ENCODE data around the gene SRP14. TPM values are rescaled to one million over a fixed set of nuclear protein-coding genes. Genes with fewer than 3 reads are reported as not detected.
"Not testable (repeated sequence)": the region's sequence is repeated elsewhere in the genome, so short reads cannot be mapped to it uniquely, and the experiment has no call there.

SRP14 gene
- total and polyA plus RNA-seq, 12 donors, result 173 to 989 (median 333) TPM

- intact Hi-C loops (cut with DNase I), result no loop called here
- TF ChIP-seq, protein P1, sequence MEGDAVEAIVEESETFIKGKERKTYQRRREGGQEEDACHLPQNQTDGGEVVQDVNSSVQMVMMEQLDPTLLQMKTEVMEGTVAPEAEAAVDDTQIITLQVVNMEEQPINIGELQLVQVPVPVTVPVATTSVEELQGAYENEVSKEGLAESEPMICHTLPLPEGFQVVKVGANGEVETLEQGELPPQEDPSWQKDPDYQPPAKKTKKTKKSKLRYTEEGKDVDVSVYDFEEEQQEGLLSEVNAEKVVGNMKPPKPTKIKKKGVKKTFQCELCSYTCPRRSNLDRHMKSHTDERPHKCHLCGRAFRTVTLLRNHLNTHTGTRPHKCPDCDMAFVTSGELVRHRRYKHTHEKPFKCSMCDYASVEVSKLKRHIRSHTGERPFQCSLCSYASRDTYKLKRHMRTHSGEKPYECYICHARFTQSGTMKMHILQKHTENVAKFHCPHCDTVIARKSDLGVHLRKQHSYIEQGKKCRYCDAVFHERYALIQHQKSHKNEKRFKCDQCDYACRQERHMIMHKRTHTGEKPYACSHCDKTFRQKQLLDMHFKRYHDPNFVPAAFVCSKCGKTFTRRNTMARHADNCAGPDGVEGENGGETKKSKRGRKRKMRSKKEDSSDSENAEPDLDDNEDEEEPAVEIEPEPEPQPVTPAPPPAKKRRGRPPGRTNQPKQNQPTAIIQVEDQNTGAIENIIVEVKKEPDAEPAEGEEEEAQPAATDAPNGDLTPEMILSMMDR (IDR thresholded peaks at IDR 0.05), result no peak
- no peak for TF ChIP-seq POLR2A (IDR thresholded peaks at IDR 0.05)
- Histone ChIP-seq H3K4me1 (replicated peaks in 1 of 2) (no peaks in the 10 kb centered on the region), H3K4me3 (no peak overlapping the region), H3K27ac (peak overlapping the region in 2 of 5 donors; percentile 19 to 62), H3K9me3 (replicated peaks in 1 of 3) (no peaks in the 10 kb centered on the region), H3K27me3 (no peaks in the 10 kb centered on the region), H3K36me3 (replicated peaks in 1 of 2) (peaks cover 0 to 57% of the 10 kb centered on the region in 2 donors)
- no peak for DNase-seq
- WGBS, 4 donors, result 90 to 97% (median 93%) methylated on average over 3 of the region's 3 CpGs
These were observed 10.8 kb downstream of the SRP14 start for GRCh38 chr15:40028193-40028592.

- no peak for TF ChIP-seq POLR2A (IDR thresholded peaks at IDR 0.05)
- TF ChIP-seq, protein P1 (IDR thresholded peaks at IDR 0.05), result no peak
- intact Hi-C loops (cut with DNase I), result no loop called here
- WGBS, 4 donors, result 85 to 93% (median 90%) methylated on average over 4 of the region's 4 CpGs
These were observed 22.6 kb downstream of the SRP14 start for GRCh38 chr15:40016224-40016865.

GRCh38 chr15:40014390-40014789, 24.6 kb downstream of the SRP14 start:
- H3K4me3 ChIP-seq, result no peak overlapping the region
- no peak overlapping the region for H3K27ac ChIP-seq
- DNase-seq, result no peak
- H3K27me3 ChIP-seq, result no peaks in the 10 kb centered on the region
- peaks cover 0 to 62% of the 10 kb centered on the region in 2 donors for H3K36me3 ChIP-seq (replicated peaks in 1 of 2)
- H3K9me3 ChIP-seq (replicated peaks in 1 of 3), result peaks cover 0 to 7% (median 0%) of the 10 kb centered on the region in 3 donors
- no peak for TF ChIP-seq POLR2A (IDR thresholded peaks at IDR 0.05)
- WGBS, 4 donors, result 93 to 100% (median 97%) methylated on average over 3 of the region's 3 CpGs
- no peaks in the 10 kb centered on the region for H3K4me1 ChIP-seq (replicated peaks in 1 of 2)
- intact Hi-C loops (cut with DNase I), result no loop called here

More at GRCh38 chr15:40016224-40016865, 22.6 kb downstream of the SRP14 start:
- Histone ChIP-seq H3K36me3 (replicated peaks in 1 of 2) (peaks cover 0 to 68% of the 10 kb centered on the region in 2 donors), H3K4me3 (no peak overlapping the region), H3K27me3 (no peaks in the 10 kb centered on the region), H3K9me3 (replicated peaks in 1 of 3) (peaks cover 0 to 7% (median 0%) of the 10 kb centered on the region in 3 donors), H3K27ac (no peak overlapping the region), H3K4me1 (replicated peaks in 1 of 2) (no peaks in the 10 kb centered on the region)
- DNase-seq, result no peak

GRCh38 chr15:40013372-40013771, 25.6 kb downstream of the SRP14 start:
- WGBS, 4 donors, result 94 to 97% (median 94%) methylated on average over 6 of the region's 6 CpGs
- DNase-seq, result not testable (repeated sequence)

DNA sequence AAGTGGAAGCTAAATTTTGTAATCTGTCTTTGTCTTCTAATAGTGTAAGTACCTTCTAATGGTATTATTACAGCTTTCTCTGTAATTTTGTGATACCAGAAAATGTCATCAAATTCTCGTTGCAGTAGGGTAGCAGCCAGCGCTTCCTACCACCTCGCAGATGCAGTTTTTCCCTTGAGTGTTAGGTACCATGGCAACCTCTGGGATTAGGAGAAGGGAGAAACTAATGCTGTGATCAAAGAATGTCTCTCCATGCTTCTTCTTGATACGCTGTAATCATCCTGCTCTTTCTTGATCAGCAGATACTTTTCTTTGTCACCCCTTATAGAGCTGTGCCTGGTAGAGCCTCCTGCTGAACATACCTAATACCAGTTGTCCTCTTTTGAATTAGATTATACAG, 27.7 kb downstream of the SRP14 start:
- TF ChIP-seq, protein P1 (IDR thresholded peaks at IDR 0.05), result no peak
- no peaks in the 10 kb centered on the region for H3K27me3 ChIP-seq
- H3K36me3 ChIP-seq (replicated peaks in 1 of 2), result peaks cover 0 to 60% of the 10 kb centered on the region in 2 donors
- peaks cover 0 to 7% (median 0%) of the 10 kb centered on the region in 3 donors for H3K9me3 ChIP-seq (replicated peaks in 1 of 3)
- no peak overlapping the region for H3K4me3 ChIP-seq
- DNase-seq, result no peak
- intact Hi-C loops (cut with DNase I), result no loop called here
- WGBS, 4 donors, result 77 to 93% (median 92%) methylated on average over 4 of the region's 4 CpGs
- H3K4me1 ChIP-seq (replicated peaks in 1 of 2), result no peaks in the 10 kb centered on the region
- H3K27ac ChIP-seq, result no peak overlapping the region

More at GRCh38 chr15:40013372-40013771, 25.6 kb downstream of the SRP14 start:
- H3K27ac ChIP-seq; H3K4me1 ChIP-seq (replicated peaks in 1 of 2); H3K27me3 ChIP-seq; H3K9me3 ChIP-seq (replicated peaks in 1 of 3); intact Hi-C loops (cut with DNase I); H3K4me3 ChIP-seq: not testable (repeated sequence)
- peaks cover 0 to 57% of the 10 kb centered on the region in 2 donors for H3K36me3 ChIP-seq (replicated peaks in 1 of 2)

Data from adrenal gland (tissue), 12 donors.